ENCODE measurements around the gene SPRY4.

GRCh38 chr5:142289708-142290576 lies 34.9 kb downstream of the SPRY4 start:
- TF ChIP-seq POLR2AphosphoS5 (IDR thresholded peaks at IDR 0.05; ENCODE audit: low read depth, low read length) (no peak), TAF1 (IDR thresholded peaks at IDR 0.05; ENCODE audit: borderline replicate concordance, low read depth, low read length) (no peak)

Measured in GM12892 (cell line).